BE2C (cell line): ENCODE data around the gene UGGT2.

Experiments used
- DNase-seq: peaks from one replicate; pipeline ENCODE4 v3.0.0-alpha.2; 2020
- H3K27me3 ChIP-seq: fragments of 250-450 bp; sonication (Bioruptor Pico); 2 replicates; pipeline ENCODE4 v1.5.1; 2020; ENCODE audit warnings: mild to moderate bottlenecking
- H3K36me3 ChIP-seq: fragments of 250-450 bp; sonication (Bioruptor Pico); 2 replicates; pipeline ENCODE4 v1.5.1; 2020; ENCODE audit warnings: mild to moderate bottlenecking
- H3K4me1 ChIP-seq: fragments of 250-450 bp; sonication (Bioruptor Pico); 2 replicates; pipeline ENCODE4 v1.5.1; 2020
- H3K4me3 ChIP-seq: 2 replicates; pipeline ENCODE4 v1.5.1; 2011; ENCODE audit warnings: low read depth, low read length
- H3K9me3 ChIP-seq: fragments of 250-450 bp; sonication (Bioruptor Pico); 2 replicates; pipeline ENCODE4 v1.5.1; 2020
- TF ChIP-seq, protein P1 (sequence below): IDR thresholded peaks from 2 replicates; pipeline ENCODE4 v1.5.1; 2012; ENCODE audit warnings: mild to moderate bottlenecking, low read depth, low read length

Gene UGGT2

DNA sequence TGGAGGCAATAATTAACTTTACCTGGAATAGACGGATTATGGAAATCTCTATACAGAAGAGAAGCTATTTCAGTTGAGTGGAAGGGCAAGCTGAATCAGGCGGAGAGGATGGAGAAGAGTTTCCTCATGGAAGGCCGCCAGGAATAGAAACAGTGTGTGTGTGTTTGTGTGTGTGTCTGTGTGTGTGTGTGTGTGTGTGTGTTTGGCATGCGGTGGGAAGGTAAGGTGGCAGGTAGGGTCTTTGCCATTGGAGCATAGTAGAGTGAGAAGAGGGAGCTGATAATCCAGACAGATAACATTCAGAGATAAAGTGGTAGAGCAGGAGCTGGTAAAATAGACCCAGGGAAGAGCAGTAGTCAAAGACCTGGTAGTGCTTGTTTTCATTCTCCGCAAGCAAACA, 27.5 kb upstream of the UGGT2 start:
- no peaks in the 10 kb centered on the region for H3K9me3 ChIP-seq
- no peak overlapping the region for H3K4me3 ChIP-seq
- H3K36me3 ChIP-seq, result no peaks in the 10 kb centered on the region
- DNase-seq, result no peak
- H3K27me3 ChIP-seq, result no peaks in the 10 kb centered on the region
- H3K4me1 ChIP-seq, result no peaks in the 10 kb centered on the region
- TF ChIP-seq, protein P1, sequence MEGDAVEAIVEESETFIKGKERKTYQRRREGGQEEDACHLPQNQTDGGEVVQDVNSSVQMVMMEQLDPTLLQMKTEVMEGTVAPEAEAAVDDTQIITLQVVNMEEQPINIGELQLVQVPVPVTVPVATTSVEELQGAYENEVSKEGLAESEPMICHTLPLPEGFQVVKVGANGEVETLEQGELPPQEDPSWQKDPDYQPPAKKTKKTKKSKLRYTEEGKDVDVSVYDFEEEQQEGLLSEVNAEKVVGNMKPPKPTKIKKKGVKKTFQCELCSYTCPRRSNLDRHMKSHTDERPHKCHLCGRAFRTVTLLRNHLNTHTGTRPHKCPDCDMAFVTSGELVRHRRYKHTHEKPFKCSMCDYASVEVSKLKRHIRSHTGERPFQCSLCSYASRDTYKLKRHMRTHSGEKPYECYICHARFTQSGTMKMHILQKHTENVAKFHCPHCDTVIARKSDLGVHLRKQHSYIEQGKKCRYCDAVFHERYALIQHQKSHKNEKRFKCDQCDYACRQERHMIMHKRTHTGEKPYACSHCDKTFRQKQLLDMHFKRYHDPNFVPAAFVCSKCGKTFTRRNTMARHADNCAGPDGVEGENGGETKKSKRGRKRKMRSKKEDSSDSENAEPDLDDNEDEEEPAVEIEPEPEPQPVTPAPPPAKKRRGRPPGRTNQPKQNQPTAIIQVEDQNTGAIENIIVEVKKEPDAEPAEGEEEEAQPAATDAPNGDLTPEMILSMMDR, result no peak

DNA sequence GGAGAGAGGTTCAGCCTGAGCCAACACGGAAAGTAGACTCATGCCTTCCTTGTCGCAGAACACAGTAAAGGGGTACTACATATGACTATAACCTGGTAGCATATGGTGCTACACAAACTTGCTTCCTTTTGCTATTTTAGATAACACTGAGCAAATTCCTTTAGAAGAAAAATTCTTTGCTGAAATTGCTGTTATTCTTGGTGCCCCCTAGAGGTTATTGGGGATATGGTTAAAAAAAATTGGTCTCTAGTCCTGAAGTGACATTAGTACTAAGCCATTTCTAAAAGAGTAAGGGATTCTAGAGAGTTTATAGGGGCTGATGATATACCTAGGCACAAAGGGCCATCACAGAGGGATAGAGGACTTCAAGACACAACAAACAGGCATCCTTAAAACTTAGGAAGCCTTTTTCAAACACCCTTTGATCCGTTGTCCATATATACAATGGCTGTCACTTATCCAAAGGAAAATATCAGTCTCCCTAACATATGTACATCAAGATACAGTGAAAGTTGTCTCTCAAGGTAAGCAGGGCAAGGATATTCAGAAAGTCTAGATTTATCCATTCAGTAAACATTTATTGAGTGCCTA, 22.8 kb upstream of the UGGT2 start:
- TF ChIP-seq, protein P1, result peak; percentile 71
- H3K4me3 ChIP-seq, result no peak overlapping the region
- H3K27me3 ChIP-seq, result no peaks in the 10 kb centered on the region; the same call in 1 of the 2 replicates
- no peaks in the 10 kb centered on the region for H3K4me1 ChIP-seq
- H3K9me3 ChIP-seq, result no peaks in the 10 kb centered on the region
- DNase-seq, result no peak
- no peaks in the 10 kb centered on the region for H3K36me3 ChIP-seq

DNA sequence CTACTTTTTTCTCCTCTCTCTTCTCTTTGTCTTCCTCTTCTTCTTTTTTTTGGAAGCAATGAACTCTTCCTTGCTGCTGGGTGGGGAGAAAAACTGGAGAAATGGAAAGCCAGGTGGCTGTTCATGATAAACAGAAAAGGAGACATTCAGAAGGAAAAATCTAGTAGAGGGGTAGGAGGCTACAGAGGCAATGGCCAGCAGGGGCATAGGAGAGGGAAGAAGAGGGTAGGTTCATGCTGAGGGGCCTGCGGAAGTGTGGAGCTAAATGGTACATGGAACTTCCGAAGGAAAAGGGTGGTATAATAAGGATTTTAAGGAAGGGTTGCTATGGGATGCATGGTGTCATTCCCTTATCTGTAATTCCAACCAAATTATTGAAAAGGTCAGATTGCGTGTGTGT, 19.2 kb upstream of the UGGT2 start:
- H3K27me3 ChIP-seq, result no peaks in the 10 kb centered on the region; the same call in 1 of the 2 replicates
- TF ChIP-seq, protein P1, result peak; percentile 32
- no peak overlapping the region for H3K4me3 ChIP-seq
- no peaks in the 10 kb centered on the region for H3K4me1 ChIP-seq
- no peaks in the 10 kb centered on the region for H3K9me3 ChIP-seq
- H3K36me3 ChIP-seq, result no peaks in the 10 kb centered on the region
- DNase-seq, result no peak

DNA sequence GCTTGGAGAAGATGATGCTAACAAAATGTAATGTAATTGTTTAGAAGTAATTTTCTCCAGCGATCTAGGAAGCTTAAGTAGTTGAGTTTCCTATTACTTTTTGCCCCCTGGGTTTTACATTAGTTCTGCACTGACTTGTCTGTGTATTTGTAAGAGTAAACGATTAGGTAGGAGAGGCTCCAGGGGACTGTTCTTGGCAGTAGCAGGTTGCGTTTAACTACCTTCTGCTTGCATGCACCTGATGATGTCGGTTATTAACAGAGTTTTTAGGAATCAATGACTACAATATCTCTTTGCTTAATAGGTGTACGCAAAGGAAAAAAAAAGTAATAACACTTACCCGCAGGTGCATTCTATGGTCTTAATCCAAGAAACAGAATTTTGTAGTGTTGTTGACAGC, 18.3 kb upstream of the UGGT2 start:
- TF ChIP-seq, protein P1, result no peak
- DNase-seq, result no peak

DNA sequence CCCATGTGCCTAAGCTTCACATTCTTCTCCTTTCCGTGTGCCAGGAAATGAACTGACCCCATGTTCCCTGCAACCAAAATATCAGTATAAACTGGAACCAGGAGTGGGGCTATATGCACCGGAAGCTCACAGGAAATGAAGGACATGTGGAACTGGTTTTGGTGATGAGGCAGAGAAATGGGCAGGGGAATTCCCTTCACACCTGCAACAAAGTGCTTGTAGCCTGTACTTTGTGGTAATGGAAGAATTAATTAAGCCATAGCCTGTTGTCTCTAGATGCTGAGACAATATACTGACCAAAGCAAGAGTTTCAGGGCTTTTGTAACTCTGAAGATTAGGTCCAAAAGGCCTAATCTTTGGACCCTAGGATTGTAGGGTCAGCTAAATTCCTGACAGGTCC, 15.5 kb upstream of the UGGT2 start:
- Histone ChIP-seq H3K36me3 (no peaks in the 10 kb centered on the region), H3K4me3 (no peak overlapping the region), H3K27me3 (no peaks in the 10 kb centered on the region; the same call in 1 of the 2 replicates), H3K4me1 (no peaks in the 10 kb centered on the region), H3K9me3 (no peaks in the 10 kb centered on the region)
- TF ChIP-seq, protein P1, result no peak
- DNase-seq, result no peak

More for the DNA sequence above, 18.3 kb upstream of the UGGT2 start:
- H3K27me3 ChIP-seq, result no peaks in the 10 kb centered on the region; the same call in 1 of the 2 replicates
- H3K36me3 ChIP-seq, result no peaks in the 10 kb centered on the region
- H3K4me3 ChIP-seq, result no peak overlapping the region
- no peaks in the 10 kb centered on the region for H3K9me3 ChIP-seq
- H3K4me1 ChIP-seq, result no peaks in the 10 kb centered on the region

DNA sequence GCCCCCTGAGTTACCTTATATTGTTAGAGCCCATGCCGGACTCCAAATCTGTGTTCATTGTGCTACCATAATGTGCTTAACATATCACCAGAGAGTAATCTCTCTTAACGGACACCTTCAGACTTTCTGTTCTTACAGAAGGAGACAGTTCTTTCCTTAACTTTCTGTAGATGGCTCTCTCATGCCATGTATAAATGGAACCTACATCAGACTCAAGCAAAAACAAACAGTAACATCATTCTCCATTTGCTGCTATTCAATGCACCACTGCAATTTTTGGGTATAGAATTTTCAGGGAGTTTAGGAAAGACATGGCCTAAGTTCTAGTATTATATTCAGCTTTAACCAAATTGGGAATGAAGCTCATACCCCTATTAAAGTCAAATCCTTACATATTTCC, 12.6 kb upstream of the UGGT2 start:
- no peaks in the 10 kb centered on the region for H3K36me3 ChIP-seq
- DNase-seq, result no peak
- TF ChIP-seq, protein P1, result peak; percentile 25; the same call in 1 of the 2 replicates
- H3K4me3 ChIP-seq, result no peak overlapping the region
- no peaks in the 10 kb centered on the region for H3K27me3 ChIP-seq
- H3K9me3 ChIP-seq, result no peaks in the 10 kb centered on the region
- no peaks in the 10 kb centered on the region for H3K4me1 ChIP-seq
